BJ (cell line): ENCODE measurements around the gene NUDT22. TPM values are rescaled to one million over a fixed set of nuclear protein-coding genes. Genes with fewer than 3 reads are reported as not detected.

Source experiments
- CTCF ChIA-PET: fragments of 350-600 bp; formaldehyde crosslinking; extraction: SDS; loops from one replicate; lab custom pipeline; 2021; ENCODE audit warnings: antibody characterized with exemption, inconsistent platforms; lab: Yijun Ruan, JAX
- POLR2A ChIA-PET: fragments of 300-600 bp; sonication (Branson Sonifier 250); formaldehyde crosslinking; extraction: SDS; loops from one replicate; lab custom pipeline; 2021; ENCODE audit warnings: antibody characterized with exemption; lab: Charles Lee
- DNase-seq: peaks from one replicate; pipeline ENCODE4 v3.0.0-alpha.2; 2011; ENCODE audit warnings: low read depth
- H3K27me3 ChIP-seq: 2 replicates; pipeline ENCODE4 v1.6.0; 2011; ENCODE audit warnings: low read length; ENCODE audit not compliant: control insufficient read depth, insufficient read depth
- H3K36me3 ChIP-seq: 2 replicates; pipeline ENCODE4 v1.5.1; 2011; ENCODE audit warnings: low read length; ENCODE audit not compliant: control insufficient read depth, insufficient read depth
- H3K4me3 ChIP-seq: 2 replicates; pipeline ENCODE4 v1.5.1; 2011; ENCODE audit warnings: low read depth, mild to moderate bottlenecking, control low read depth, low read length
- polyA plus RNA-seq: library from polyadenylated mRNA; depleted of rRNA; stranded (reverse); fragments of >200 nt; gene quantifications from 2 replicates; pipeline ENCODE4 v1.2.3, GENCODE V29; 2011
- TF ChIP-seq, protein P1 (sequence below): IDR thresholded peaks from 2 replicates; pipeline ENCODE4 v1.5.1; 2011; ENCODE audit warnings: low read depth, mild to moderate bottlenecking, control low read depth, inconsistent platforms, low read length, moderate library complexity; ENCODE audit not compliant: insufficient read depth

Gene NUDT22
- polyA plus RNA-seq, 1 experiment = 51.2 TPM

DNA sequence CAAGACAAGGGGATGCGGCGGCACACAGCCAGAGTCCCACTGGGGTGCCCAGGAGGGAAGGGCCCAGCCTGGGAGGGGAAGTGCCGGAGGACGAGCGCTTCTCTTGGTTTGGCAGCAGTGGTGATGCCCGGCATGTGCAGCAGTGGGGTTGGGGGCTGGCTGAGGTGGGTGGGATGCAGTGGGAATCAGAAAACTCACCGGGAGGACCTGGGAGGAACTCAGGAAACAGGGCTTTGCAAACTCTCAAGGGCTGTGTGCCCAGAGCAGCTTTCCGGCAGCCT is 16.6 kb upstream of the NUDT22 start:
- ChIA-PET CTCF (interaction anchor here (1.0 to 16.6 kb wide), 4 partner anchors 17 to 93 kb away, joined by 3 to 229 read pairs (median 25); partner anchors contain the start of genes CATSPERZ, ESRRA, NUDT22 and PLCB3), POLR2A (no interaction called here)
- H3K4me3 ChIP-seq = no peak overlapping the region
- TF ChIP-seq, protein P1, sequence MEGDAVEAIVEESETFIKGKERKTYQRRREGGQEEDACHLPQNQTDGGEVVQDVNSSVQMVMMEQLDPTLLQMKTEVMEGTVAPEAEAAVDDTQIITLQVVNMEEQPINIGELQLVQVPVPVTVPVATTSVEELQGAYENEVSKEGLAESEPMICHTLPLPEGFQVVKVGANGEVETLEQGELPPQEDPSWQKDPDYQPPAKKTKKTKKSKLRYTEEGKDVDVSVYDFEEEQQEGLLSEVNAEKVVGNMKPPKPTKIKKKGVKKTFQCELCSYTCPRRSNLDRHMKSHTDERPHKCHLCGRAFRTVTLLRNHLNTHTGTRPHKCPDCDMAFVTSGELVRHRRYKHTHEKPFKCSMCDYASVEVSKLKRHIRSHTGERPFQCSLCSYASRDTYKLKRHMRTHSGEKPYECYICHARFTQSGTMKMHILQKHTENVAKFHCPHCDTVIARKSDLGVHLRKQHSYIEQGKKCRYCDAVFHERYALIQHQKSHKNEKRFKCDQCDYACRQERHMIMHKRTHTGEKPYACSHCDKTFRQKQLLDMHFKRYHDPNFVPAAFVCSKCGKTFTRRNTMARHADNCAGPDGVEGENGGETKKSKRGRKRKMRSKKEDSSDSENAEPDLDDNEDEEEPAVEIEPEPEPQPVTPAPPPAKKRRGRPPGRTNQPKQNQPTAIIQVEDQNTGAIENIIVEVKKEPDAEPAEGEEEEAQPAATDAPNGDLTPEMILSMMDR = no peak
- H3K36me3 ChIP-seq = peaks cover 10% of the 10 kb centered on the region
- H3K27me3 ChIP-seq = no peaks in the 10 kb centered on the region
- DNase-seq = no peak

DNA sequence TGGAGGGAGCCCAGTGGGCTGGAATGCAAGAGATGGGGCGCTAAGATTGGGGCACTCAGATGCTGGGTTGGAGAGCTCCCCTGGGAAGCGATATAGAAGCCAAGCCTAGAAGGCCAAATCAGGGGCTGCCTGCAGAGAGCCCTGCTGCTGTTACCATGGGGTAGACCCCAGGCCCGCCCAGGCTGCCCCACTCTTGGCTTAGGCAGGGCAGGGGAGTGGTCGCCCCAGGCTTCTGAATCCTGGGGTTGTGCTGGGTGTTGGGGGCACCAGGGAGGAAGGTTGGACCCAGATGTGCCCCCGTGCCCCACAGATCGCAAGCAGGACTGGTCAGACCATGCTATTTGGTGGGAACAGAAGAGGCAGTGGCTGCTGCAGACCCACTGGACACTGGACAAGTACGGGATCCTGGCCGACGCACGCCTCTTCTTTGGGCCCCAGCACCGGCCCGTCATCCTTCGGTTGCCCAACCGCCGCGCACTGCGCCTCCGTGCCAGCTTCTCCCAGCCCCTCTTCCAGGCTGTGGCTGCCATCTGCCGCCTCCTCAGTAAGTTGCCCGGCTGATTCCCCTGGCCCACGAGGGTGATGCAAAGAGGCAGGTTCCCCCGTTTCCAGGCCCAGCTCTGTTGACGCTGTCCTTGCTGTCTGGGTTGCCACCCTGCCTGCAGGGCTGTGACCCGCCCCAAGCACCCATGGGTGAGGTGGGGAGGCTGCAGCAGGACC is 15.6 kb upstream of the NUDT22 start:
- POLR2A ChIA-PET = no interaction called here
- no peak for DNase-seq

DNA sequence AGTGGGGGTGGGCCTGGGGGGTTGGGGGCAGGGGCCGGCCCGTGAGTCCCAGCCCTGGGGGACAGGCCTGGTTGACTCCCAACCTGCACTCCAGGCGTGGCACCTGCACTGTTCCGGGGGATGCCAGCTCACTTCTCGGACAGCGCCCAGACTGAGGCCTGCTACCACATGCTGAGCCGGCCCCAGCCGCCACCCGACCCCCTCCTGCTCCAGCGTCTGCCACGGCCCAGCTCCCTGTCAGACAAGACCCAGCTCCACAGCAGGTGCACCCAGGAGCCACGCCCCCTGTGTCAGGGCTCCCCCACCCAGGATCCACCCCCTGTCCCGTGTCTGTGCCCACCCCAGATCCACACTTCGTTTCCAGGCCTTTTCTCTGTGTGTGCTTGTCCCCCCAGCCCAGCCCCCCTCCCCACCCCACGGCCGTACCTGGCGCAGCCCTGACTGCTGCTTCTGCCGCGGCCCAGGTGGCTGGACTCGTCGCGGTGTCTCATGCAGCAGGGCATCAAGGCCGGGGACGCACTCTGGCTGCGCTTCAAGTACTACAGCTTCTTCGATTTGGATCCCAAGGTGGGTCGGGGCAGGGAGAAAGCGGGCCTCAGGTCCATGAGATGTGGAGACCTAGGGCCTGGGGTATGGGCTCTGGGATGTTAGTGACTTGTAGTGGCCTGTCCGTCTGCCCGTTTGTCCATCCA is 14.7 kb upstream of the NUDT22 start:
- POLR2A ChIA-PET = no interaction called here
- peaks cover 2% of the 10 kb centered on the region for H3K36me3 ChIP-seq
- CTCF ChIA-PET = interaction anchor here (0.9 to 16.6 kb wide), 3 partner anchors 15 to 91 kb away, joined by 3 to 229 read pairs (median 5); partner anchors contain the start of genes CATSPERZ, ESRRA, NUDT22 and TRPT1
- no peaks in the 10 kb centered on the region for H3K27me3 ChIP-seq
- no peak overlapping the region for H3K4me3 ChIP-seq
- DNase-seq = no peak
- TF ChIP-seq, protein P1 = no peak

More for the DNA sequence above, 15.6 kb upstream of the NUDT22 start:
- Histone ChIP-seq H3K27me3 (no peaks in the 10 kb centered on the region), H3K36me3 (peaks cover 8% of the 10 kb centered on the region), H3K4me3 (no peak overlapping the region)
- TF ChIP-seq, protein P1 = no peak
- CTCF ChIA-PET = interaction anchor here (1.0 to 16.6 kb wide), 3 partner anchors 16 to 92 kb away, joined by 3 to 229 read pairs (median 4); partner anchors contain the start of genes CATSPERZ, ESRRA, NUDT22 and TRPT1

DNA sequence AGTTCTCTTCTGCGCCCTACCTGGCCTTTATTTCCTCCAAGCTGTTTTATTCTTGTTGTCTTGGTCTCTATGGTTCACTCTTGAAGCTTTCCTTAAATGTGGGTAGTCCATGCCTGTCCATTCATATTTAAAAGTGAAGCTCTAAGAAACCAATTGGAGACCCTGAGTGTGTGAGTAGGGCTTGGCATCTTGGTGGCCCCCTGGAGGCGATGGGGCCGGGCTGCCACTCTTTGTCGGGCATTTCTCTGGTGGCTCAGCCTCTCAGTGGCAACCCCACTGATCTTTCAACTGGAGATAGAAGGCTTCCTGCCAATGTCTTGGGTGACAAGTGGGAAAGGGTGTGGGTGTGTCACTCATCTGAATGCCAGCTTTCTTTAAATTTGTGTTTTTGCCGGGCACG is 9.2 kb upstream of the NUDT22 start:
- DNase-seq = no peak

More for the DNA sequence above, 9.2 kb upstream of the NUDT22 start:
- Histone ChIP-seq H3K27me3 (no peaks in the 10 kb centered on the region), H3K4me3 (no peak overlapping the region), H3K36me3 (peaks cover 6% of the 10 kb centered on the region)
- POLR2A ChIA-PET = no interaction called here
- TF ChIP-seq, protein P1 = no peak
- CTCF ChIA-PET = interaction anchor here (0.8 to 5.2 kb wide), 4 partner anchors 8 to 85 kb away, joined by 4 to 26 read pairs (median 6); partner anchors contain the start of genes FERMT3 and STIP1
